ENCODE data around the gene ZNF385C.

DNA sequence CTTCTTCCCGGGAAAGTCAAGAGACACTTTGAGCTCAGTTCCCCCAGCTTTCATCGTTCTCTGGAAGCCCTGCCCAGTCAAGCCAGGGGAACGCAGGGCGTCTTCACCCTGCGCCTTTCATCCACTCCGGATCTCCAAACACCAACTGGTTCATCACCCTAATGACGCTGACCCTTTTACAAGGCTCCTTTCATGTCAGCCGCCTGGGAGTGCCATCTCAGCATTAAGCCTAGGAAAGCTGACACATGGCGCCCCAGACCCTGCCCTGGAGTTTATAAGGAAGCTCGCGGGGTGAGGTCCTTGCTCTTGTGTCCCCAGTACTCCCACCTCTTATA lies 80.4 kb downstream of the ZNF385C start:
- TF ChIP-seq, protein P1, sequence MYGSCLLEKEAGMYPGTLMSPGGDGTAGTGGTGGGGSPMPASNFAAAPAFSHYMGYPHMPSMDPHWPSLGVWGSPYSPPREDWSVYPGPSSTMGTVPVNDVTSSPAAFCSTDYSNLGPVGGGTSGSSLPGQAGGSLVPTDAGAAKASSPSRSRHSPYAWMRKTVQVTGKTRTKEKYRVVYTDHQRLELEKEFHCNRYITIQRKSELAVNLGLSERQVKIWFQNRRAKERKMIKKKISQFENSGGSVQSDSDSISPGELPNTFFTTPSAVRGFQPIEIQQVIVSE (CRISPR knock-in tag; IDR thresholded peaks at IDR 0.05; ENCODE audit: borderline replicate concordance), result no peak
- no peak for TF ChIP-seq SP1 (CRISPR knock-in tag; conservative IDR thresholded peaks at IDR 0.05)
- TF ChIP-seq, protein P2, sequence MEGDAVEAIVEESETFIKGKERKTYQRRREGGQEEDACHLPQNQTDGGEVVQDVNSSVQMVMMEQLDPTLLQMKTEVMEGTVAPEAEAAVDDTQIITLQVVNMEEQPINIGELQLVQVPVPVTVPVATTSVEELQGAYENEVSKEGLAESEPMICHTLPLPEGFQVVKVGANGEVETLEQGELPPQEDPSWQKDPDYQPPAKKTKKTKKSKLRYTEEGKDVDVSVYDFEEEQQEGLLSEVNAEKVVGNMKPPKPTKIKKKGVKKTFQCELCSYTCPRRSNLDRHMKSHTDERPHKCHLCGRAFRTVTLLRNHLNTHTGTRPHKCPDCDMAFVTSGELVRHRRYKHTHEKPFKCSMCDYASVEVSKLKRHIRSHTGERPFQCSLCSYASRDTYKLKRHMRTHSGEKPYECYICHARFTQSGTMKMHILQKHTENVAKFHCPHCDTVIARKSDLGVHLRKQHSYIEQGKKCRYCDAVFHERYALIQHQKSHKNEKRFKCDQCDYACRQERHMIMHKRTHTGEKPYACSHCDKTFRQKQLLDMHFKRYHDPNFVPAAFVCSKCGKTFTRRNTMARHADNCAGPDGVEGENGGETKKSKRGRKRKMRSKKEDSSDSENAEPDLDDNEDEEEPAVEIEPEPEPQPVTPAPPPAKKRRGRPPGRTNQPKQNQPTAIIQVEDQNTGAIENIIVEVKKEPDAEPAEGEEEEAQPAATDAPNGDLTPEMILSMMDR (IDR thresholded peaks at IDR 0.05), result no peak
- TF ChIP-seq SOX15 (CRISPR knock-in tag; IDR thresholded peaks at IDR 0.05), result no peak
- no peak for TF ChIP-seq ZNF416 (CRISPR knock-in tag; IDR thresholded peaks at IDR 0.05)
- TF ChIP-seq CREM (CRISPR knock-in tag; IDR thresholded peaks at IDR 0.05), result no peak
- no peak for TF ChIP-seq CBFB (CRISPR knock-in tag; IDR thresholded peaks at IDR 0.05; ENCODE audit: low read depth)
- TF ChIP-seq, protein P3, sequence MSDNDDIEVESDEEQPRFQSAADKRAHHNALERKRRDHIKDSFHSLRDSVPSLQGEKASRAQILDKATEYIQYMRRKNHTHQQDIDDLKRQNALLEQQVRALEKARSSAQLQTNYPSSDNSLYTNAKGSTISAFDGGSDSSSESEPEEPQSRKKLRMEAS (CRISPR knock-in tag; IDR thresholded peaks at IDR 0.05), result no peak
- no peak for TF ChIP-seq MXD4 (CRISPR knock-in tag; IDR thresholded peaks at IDR 0.05; ENCODE audit: borderline replicate concordance)
- no peak for TF ChIP-seq ATF1 (CRISPR knock-in tag; IDR thresholded peaks at IDR 0.05)
- TF ChIP-seq ZNF423 (CRISPR knock-in tag; IDR thresholded peaks at IDR 0.05), result no peak
